HG03520 (cell line): ENCODE results near the gene ZNF205.

Source experiments
- ATAC-seq: cut with Tn5 transposase; IDR thresholded peaks from one replicate; pipeline ENCODE4 v1.9.1; 2021; ENCODE audit warnings: mild to moderate bottlenecking, moderate library complexity; ENCODE audit not compliant: unreplicated experiment

The ZNF205 gene

DNA sequence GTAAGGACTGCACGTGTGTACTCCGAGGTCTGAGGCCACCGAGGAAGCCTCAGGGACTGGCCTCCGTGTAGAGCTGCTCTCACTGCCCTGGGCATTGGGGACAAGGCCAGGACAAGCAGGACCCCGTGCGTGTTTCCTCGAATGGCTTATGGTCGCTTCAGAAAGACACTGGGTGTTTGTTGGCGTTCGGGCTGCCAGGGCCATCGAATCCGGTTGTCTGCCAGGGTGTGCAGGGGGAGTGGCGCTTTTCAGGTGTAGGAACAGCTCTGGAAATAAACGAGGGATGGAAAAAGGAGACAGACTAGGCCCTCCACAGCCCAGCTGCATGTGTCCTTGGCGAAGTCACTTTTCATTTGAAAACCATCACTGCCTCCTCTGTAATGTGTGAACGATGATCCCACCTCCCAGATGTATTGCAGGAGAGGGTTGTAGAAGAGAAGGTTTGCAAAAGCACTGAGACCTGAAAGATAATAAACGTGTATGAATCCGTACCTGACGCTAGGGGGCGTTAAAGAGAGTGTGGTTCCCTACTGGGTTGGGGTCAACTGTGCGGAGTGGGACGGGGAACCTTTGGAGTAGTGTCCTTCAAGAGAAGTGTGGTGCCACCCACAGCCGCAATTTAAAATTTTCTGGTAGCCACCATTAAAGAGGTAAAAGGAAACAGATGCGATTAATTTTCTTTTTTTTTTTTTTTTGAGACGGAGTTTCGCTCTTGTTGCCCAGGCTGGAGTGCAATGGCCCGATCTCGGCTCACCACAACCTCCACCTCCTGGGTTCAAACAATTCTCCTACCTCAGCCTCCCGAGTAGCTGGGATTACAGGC, 11.2 kb upstream of the ZNF205 start:
- ATAC-seq: no peak

DNA sequence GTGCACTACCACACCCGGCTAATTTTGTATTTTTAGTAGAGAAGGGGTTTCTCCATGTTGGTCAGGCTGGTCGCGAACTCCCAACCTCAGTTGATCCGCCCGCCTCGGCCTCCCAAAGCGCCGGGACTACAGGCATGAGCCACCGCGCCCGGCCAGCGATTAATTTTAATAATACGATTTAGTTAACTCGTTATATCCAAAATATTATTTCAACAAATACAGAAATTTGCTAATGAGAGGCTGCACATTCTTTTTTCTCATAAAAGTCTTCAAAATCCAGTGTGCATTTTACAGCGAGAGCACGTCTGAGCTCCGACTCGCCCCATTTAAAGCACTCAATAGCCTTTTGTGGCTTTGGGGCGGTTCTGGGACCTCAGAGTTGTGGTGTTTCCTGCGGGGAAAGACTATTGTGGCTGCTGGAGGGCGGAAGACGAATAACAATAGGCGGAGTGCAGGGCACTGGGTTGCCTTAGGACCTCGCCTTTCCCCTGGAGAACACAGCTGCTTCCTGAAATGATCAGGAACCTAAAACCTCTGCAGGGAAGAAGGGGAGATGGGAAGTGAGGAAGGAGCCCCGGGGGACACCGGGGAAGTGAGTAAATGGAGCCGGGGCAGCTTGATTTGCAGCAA, 10.4 kb upstream of the ZNF205 start:
- no peak for ATAC-seq

DNA sequence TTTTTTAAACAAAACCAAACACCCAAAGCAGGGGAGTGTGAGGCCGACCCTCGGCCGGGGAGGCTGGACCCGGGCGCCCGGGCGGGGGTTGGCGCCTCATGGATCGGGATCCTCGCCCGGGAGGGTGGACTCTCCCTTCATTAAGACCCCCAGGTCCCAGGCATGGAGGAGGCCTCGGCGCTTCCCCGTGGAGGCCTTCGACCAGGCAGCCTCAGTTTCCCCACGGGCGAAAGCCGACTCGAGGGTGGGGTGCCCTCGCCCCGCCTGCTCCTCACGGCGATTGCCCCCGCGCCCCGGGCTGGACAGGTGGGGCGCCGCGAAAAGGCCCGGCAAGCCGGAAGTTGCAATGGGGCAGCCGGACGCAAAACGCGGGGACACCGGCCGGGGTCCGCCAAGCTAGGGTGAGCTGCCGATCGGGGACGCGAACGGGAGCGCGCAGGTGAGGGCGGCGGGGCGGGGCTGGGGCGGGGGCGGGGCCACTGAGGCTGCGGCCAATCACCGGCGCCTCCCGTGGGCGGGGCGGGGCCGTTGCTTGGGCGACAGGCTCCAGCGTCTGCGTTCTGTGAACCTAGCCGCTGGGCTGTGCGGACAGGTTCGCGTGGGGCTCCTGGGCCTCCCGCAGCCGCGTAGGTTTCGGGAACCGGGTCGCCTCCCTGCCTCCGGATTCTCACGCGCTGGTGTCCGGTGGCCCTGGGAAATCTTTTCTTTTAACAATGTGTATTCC, 6.0 kb upstream of the ZNF205 start:
- ATAC-seq: peak; percentile 69

DNA sequence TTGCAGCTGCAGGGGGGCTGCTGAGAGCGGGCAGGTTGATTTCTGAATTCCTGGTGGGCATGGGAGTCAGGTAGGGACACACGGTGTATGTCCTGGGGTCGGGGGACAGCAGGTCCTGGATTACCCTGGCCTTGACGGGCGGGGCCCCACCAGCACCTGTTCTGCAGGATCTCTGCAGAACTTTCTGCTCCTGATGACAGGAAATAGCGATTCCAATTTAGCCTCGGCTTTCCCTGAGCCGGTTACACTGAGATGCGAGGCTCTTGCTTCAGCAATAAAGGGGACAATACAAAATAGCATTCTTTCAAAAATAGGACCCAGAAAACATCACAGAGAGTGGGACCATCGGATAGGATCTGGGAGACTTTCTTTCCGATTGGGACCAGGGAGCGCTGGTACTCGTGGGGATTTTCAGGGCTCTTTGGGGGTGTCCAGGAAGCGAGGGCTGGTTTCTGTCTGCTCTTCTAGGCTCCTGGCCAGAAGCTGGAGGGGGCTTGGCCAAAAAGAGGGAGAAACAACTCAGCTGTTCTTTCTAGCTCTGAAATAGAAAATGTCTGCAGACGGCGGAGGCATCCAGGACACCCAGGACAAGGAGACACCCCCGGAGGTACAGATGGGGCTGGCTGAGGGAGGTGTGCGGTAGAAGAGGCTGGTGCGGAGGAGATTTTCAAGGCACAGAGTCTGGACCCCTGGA, 642 bp downstream of the ZNF205 start:
- ATAC-seq: no peak

DNA sequence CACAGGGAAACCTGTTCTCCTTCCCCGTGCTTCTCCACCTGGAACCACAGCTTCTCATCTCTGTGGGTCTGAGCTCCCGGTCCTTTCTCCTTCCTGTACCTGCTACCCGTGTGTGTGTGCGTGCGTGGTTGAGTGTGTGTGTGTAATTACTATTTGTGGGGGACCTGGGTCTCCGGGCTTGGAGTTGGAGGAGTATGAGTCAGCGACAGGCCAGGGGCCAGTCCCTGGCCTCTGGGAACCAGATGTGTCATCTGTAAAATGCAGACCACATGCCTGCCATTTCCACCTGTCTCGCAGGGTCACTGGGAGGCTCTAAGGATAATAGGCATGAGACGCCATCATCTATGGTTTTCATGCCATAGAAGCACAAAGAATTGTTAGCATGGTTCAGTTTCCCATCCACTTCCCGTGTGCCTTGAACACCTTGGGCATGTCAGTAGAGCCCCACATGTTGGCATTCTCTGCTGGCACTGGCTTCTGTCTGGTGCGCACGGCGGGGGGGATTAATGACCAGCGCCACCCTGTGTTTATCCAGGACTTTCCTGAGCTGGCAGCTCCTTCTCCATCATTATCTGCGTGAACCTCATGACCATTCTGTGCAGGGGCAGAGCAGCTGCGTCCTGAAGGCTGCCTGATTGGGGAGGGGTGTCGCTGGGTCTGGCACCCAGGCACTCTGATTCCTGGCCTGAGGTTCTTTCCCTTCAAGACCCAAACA, 1.5 kb downstream of the ZNF205 start:
- no peak for ATAC-seq

DNA sequence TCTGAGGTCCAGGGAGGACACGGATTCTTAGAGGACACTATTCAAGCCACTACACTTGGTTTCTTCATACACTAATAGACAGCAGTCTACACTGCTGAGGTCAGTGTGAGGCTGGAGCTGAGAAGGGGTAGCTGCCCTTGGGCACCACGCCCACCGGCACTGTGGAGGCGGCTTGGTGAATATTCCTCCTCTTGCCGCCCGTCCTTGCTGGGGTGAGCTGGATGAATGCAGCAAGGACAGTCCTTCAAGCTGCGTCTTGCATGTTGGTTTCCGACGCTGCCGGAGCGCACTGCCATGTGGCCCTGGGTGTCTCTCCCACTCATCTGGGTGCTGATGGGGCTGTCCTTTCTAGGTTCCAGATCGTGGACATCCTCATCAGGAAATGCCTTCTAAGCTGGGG, 2.6 kb downstream of the ZNF205 start:
- ATAC-seq: no peak

DNA sequence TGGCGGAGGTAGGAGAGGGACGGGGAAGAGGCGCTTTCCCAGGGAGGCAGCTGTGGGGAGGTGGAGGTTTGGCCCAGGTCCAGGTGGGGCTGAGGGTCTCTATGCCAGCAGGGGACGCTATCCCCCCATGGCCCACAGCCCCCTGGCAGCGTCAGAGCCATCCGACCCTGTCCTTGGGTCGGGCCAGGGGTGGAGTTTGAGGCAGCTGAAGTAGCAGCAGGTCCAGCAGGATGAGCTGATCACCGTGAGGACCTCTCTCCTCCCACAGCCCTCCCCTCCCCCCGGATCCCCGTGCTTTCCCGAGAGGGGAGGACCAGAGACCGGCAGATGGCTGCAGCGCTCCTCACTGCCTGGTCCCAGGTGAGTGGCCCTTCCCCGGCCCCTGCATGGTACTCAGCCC, 3.2 kb downstream of the ZNF205 start:
- no peak for ATAC-seq

DNA sequence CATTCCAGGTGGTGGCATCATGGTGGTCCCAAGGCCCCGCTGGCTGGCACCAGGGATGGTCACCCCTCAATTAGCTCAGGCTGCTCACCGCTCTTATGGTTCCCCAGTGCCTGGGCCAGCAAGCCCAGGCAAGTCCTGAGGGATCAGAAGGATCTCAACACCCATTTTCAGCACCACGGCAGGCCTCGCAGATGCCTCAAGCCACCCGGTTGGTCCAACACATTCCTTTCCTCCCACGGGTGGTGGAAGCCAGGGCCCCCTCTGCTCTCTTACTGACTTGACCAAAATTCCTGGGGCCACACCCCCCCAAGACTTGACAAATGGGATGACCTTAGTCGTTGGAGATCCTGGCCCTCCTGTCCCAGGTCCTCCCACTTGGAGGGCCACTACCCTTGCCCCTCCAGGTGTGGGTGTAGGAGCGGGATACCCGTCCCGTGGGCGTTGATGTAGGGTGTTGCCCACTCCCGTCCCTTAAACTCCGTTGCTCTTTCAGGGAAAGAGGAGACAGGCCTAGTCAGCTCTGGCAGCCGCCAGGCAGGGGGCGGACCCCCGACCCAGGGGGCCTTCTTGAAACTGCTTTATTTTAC, 5.9 kb downstream of the ZNF205 start:
- no peak for ATAC-seq

DNA sequence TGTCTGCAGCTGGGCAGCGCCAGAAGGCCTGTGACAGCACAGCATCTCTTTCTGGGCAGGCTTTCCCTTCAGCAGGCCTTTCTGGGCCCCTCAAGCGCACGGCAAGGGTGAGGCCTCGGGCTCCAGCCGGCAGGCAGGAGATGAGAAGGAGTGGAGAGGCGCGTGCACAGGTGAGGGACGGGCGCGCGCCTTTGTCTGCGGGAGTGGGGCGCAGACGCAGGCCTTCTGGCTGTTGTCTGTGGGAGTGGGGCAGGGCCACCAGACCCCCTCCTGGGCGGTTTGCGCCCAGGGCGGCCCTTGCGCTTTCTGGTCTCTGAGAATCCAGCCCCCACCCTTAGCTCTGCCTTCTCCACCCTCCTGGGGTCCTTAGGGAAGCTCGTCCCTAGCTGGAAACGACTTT, 6.5 kb downstream of the ZNF205 start:
- ATAC-seq: no peak

DNA sequence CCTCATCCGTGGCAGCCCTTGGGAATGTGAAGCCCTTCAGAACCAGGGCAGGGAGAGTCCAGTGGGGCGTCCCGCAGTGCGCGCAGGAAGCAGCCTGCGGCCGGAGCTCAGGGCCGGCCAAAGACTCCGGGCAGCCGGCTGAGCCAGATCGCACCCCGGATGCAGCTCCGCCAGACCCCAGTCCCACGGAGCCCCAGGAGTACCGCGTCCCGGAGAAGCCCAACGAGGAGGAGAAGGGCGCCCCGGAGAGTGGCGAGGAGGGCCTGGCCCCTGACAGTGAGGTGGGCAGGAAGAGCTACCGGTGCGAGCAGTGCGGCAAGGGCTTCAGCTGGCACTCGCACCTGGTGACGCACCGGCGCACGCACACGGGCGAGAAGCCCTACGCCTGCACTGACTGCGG, 6.9 kb downstream of the ZNF205 start:
- ATAC-seq: no peak

DNA sequence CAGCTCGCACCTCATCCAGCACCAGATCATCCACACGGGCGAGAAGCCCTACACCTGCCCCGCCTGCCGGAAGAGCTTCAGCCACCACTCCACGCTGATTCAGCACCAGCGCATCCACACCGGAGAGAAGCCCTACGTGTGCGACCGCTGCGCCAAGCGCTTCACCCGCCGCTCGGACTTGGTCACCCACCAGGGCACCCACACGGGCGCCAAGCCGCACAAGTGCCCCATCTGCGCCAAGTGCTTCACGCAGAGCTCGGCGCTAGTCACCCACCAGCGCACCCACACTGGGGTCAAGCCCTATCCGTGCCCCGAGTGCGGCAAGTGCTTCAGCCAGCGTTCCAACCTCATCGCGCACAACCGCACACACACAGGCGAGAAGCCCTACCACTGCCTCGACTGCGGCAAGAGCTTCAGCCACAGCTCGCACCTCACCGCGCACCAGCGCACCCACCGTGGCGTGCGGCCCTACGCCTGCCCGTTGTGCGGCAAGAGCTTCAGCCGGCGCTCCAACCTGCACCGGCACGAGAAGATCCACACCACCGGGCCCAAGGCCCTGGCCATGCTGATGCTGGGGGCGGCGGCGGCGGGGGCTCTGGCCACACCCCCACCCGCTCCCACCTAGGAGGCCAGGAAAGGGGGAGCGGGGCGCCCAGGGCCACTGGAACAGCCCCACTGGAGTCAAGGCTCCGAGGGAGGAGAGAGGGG, 7.5 kb downstream of the ZNF205 start:
- no peak for ATAC-seq

DNA sequence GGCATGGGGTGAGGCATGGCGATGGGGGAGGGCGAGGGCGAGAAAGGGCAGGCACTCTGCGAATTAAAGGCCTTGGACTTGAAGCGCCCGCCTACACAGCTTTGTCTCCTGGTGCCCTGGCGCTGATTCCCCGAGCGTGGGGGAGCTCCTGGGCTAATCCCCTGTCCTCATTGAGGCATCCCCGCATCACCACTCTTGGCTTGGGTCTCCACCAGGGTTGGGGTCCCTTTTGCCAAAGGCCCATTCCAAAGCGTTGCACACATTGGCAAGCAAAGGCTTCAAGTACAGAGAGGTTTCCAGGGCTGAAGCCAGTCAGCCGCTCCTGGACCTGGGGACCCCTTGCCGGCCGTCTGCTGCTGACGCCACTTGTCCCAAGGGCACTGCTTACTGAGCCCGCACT, 8.0 kb downstream of the ZNF205 start:
- ATAC-seq: no peak

DNA sequence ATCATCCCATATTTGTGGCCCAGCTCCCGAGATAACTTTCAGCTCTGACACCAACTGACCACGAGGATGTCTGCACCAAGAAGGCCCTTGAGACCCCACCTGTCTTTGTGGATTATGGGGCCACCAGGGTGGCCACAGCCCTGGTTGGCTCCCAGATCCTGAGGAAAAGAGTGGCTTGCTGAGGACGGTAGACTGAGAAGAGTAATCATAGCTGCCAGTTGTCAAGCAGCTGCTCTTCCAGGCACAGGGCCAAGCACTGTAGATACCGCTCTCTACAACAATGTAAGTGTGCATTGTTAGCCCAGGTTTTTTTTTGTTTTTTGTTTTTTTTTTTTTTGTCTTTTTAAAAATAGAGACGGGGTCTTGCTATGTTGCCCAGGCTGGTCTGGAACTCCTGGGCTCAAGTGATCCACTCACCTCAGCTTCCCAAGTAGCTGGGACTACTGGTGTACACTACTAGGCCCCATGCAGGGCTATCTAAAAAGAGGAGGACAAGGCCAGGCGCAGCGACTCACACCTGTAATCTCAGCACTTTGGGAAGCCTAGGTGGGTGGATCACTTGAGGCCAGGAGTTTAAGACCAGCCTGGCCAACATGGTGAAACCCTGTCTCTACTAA, 9.6 kb downstream of the ZNF205 start:
- no peak for ATAC-seq

DNA sequence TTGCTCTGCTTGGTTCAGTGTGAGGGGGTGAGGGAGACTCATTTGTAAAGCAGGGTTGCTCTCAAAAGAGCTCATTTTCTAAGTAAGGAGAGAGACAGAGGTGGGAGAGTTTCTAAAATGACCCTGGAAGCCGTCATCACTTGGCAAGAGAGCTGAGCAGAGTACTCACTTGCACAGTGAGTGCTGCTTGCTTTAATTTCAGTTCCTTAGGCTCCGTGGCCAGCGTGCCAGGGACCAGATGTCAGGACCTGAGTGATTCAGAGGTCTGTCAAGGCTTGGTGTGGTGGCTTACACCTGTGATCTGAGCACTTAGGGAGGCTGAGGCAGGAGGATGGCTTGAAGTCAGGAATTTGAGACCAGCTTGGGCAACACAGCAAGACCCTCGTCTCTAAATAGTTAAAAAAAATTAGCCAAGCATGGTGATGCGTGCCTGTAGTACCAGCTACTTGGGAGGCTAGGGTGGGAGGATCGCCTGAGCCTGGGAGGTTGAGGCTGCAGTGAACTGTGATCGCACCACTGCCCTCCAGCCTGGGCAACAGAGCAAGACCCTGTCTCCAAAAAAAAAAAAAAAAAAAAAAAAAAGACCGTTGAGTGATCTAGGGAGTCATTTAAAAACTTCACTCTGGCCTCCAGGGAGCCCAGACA, 10.7 kb downstream of the ZNF205 start:
- ATAC-seq: no peak

DNA sequence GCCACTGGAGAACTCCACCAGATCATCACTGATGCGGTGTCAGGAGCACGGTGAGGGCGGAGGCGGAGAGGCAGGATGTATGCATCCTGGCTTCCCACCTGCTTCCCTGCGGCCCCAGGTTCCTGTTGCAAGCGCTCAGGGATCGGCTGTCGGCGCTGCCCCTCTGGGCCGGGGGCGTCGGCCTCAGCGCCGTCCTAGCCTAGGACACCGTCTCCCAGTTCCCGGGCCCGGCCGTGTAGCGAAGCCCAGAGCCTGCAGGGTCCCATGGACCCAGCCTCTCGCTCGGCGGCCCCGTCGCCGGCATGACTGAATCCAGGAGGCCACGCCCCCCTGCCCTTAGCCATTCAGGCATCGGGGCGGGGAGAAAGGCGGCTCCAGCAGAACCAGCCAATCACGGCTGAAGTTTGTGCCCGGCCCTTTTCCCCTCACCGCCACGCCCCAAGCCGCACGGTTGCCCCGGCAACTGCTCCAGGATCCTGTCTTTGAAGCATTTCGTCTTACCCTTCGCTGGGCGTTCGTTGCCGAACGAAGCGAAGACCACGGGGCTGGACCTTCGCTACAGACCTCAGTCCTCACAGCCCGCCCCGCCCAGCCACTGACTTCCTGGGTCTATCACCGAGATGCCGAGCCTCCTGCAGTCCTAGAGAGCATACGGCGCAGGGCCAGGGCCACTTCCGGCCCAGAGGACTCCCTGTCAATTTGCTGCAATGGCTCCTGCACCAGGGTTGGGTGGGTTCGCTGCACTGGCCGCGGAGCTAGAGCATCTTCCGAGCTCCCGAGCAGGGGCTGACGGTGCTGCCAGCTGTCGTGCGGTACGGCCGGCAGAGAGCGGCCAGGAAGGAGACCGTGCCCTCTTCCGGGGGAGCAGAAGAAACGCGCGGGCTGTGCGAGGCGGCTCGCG, 11.8 kb downstream of the ZNF205 start:
- peak; percentile 83 for ATAC-seq

DNA sequence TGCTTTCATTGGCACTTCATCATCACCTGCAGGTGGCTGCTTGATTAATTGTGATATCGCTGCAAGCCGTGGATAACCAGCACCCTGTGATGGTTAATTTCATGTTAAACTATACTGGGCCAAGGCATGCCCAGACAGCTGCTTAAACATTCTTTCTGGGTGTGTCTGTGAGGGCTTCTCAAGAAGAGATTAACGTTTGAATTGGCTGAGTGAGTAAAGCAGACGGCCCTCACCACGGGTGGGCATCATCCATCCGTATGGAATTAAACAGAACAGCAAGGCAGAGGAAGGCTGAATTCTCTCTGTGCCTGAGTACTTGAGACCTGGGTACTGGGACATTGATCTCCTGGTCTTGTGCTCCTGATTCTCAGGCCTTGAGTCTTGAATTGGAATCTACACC, 15.4 kb downstream of the ZNF205 start:
- ATAC-seq: no peak

DNA sequence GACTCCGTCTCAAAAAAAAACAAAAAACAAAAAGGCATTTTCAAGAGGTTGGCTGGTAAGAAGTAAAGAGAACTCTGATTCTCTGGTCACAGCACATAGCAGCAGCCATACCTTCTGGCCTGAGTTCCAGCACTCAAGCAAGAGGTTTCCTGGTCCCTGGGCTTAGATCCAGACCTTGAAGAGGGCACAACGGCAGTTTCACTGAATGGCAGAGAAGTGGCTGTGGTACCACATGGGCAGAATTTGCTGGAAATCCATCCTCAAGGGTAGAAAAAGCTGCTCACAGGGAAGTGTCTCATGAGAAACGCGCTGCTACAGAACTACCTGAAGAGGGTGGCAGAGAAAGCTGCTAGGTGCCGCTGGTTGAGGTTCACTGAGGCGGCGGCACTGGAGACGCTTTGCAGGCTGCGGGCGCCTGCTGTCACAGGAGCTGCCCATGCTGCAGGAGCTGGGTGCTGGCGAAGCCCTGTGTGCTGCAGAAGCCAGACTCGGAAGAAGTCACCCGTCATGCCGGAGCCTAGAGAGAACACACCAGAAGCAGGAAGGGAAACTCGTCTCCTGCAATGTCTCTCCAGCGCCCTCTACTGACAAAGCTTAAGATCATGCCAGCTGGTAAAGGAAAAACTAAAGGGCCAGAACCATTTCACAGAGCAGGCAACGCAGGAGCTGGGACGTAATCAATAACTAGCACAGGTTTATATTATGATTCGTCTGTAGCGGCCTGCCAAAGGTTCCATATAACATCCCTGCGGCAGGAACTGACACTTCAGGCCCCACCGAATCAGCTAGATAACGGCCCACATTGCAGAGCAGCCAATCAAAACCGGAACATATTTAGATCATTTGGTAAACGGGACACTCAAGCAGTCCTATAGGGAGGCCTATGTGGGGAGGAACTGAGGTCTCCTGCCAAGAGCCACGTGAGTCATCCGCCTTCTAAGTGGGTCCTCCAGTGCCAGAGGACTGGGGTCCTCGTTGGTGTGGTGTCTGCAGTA, 17.0 kb downstream of the ZNF205 start:
- peak; percentile 50 for ATAC-seq
